IMR-90 (cell line): ENCODE data around the gene PRMT7. TPM values are rescaled to one million over a fixed set of nuclear protein-coding genes. Genes with fewer than 3 reads are reported as not detected.

Source experiments
- ATAC-seq: fragments of 200-7000 bp; cut with Tn5 transposase; 2 replicates; pipeline ENCODE4 v1.9.1; 2020; ENCODE audit warnings: low read depth, mild to moderate bottlenecking, moderate library complexity
- BruUV-seq: library from RNA; stranded (reverse); fragments of 400-500 nt; replicated peaks from 2 replicates; lab custom pipeline; 2021; lab: Mats Ljungman, UMichigan
- CTCF ChIA-PET: fragments of 300-600 bp; formaldehyde crosslinking; extraction: SDS; loops from one replicate; lab custom pipeline; 2021; ENCODE audit warnings: antibody characterized with exemption; lab: Yijun Ruan, JAX
- POLR2A ChIA-PET: fragments of 300-600 bp; sonication (Branson Sonifier 250); formaldehyde crosslinking; loops from one replicate; lab custom pipeline; 2022; ENCODE audit warnings: antibody characterized with exemption; ENCODE audit not compliant: unreplicated experiment; lab: Charles Lee
- DNase-seq: peaks from one replicate; pipeline ENCODE4 v3.0.0; 2013
- H2AFZ ChIP-seq: replicated peaks from 2 replicates; pipeline ENCODE3; 2013; ENCODE audit warnings: low read length, mild to moderate bottlenecking; ENCODE audit not compliant: poor library complexity
- H2AK5ac ChIP-seq: 2 replicates; pipeline ENCODE4 v1.6.1; 2013; ENCODE audit warnings: low read depth, low read length, inconsistent platforms
- H2AK9ac ChIP-seq: replicated peaks from 2 replicates; pipeline ENCODE3; 2013; ENCODE audit warnings: mild to moderate bottlenecking, low read depth, low read length, moderate library complexity; ENCODE audit not compliant: poor library complexity
- H2BK120ac ChIP-seq: 2 replicates; pipeline ENCODE4 v1.6.1; 2013; ENCODE audit warnings: low read depth, low read length, inconsistent platforms
- H2BK15ac ChIP-seq: 3 replicates; pipeline ENCODE4 v1.6.1; 2013; ENCODE audit warnings: low read depth, low read length, inconsistent platforms
- H2BK20ac ChIP-seq: 2 replicates; pipeline ENCODE4 v1.6.1; 2013; ENCODE audit warnings: low read depth, mild to moderate bottlenecking, inconsistent platforms, low read length, moderate library complexity
- H2BK5ac ChIP-seq: 2 replicates; pipeline ENCODE4 v1.6.1; 2013; ENCODE audit warnings: mild to moderate bottlenecking, low read depth, low read length, inconsistent platforms; ENCODE audit not compliant: poor library complexity, severe bottlenecking
- H3K14ac ChIP-seq: replicated peaks from 2 replicates; pipeline ENCODE4 v1.6.1; 2013; ENCODE audit warnings: low read depth, low read length, inconsistent platforms
- H3K18ac ChIP-seq: 2 replicates; pipeline ENCODE4 v1.6.1; 2013; ENCODE audit warnings: low read depth, low read length, control low read depth
- H3K23ac ChIP-seq: 2 replicates; pipeline ENCODE4 v1.6.1; 2013; ENCODE audit warnings: low read depth, low read length, inconsistent platforms
- H3K27ac ChIP-seq: 2 replicates; pipeline ENCODE4 v1.5.1; 2013; ENCODE audit warnings: mild to moderate bottlenecking, control low read depth, low read length; ENCODE audit not compliant: insufficient read depth
- H3K27me3 ChIP-seq: 2 replicates; pipeline ENCODE4 v1.6.1; 2013; ENCODE audit warnings: low read length; ENCODE audit not compliant: control insufficient read depth, insufficient read depth
- H3K36me3 ChIP-seq: 2 replicates; pipeline ENCODE4 v1.6.1; 2013; ENCODE audit warnings: low read length, mixed read lengths; ENCODE audit not compliant: control insufficient read depth, insufficient read depth
- H3K4ac ChIP-seq: 2 replicates; pipeline ENCODE4 v1.6.1; 2013; ENCODE audit warnings: low read depth, low read length, inconsistent platforms
- H3K4me1 ChIP-seq: 2 replicates; pipeline ENCODE4 v1.6.1; 2013; ENCODE audit warnings: low read length, mixed read lengths; ENCODE audit not compliant: control insufficient read depth, insufficient read depth
- H3K4me2 ChIP-seq: 2 replicates; pipeline ENCODE4 v1.6.1; 2013; ENCODE audit warnings: low read depth, mild to moderate bottlenecking, control low read depth, low read length, moderate library complexity
- H3K4me3 ChIP-seq: 2 replicates; pipeline ENCODE4 v1.5.1; 2013; ENCODE audit warnings: low read depth, mild to moderate bottlenecking, control low read depth, low read length, moderate library complexity; ENCODE audit not compliant: insufficient read depth
- H3K56ac ChIP-seq: 2 replicates; pipeline ENCODE4 v1.6.1; 2013; ENCODE audit warnings: low read length, inconsistent platforms; ENCODE audit not compliant: insufficient read depth; ENCODE audit errors: extremely low read depth
- H3K79me1 ChIP-seq, 2 experiments: 2 replicates each; pipeline ENCODE4 v1.6.1; 2013; ENCODE audit warnings: low read length in 2 of 2, inconsistent platforms in 1 of 2, low read depth in 1 of 2
- H3K9ac ChIP-seq: 2 replicates; pipeline ENCODE4 v1.6.1; 2013; ENCODE audit warnings: low read depth, low read length, control low read depth
- H3K9me1 ChIP-seq: 2 replicates; pipeline ENCODE4 v1.6.1; 2013; ENCODE audit warnings: low read length, inconsistent platforms; ENCODE audit not compliant: insufficient read depth
- H3K9me3 ChIP-seq: 2 replicates; pipeline ENCODE4 v1.6.1; 2013; ENCODE audit warnings: low read length; ENCODE audit not compliant: control insufficient read depth, insufficient read depth
- H4K20me1 ChIP-seq: 2 replicates; pipeline ENCODE4 v1.6.1; 2013; ENCODE audit warnings: low read length, inconsistent platforms; ENCODE audit not compliant: insufficient read depth
- H4K5ac ChIP-seq: 2 replicates; pipeline ENCODE4 v1.6.1; 2013; ENCODE audit warnings: mild to moderate bottlenecking, low read depth, low read length, control low read depth
- H4K8ac ChIP-seq, 2 experiments: 2 replicates each; pipeline ENCODE4 v1.6.1; 2013; ENCODE audit warnings: low read depth in 2 of 2, low read length in 2 of 2, control low read depth in 1 of 2, inconsistent platforms in 1 of 2
- H4K91ac ChIP-seq: 2 replicates; pipeline ENCODE4 v1.6.1; 2013; ENCODE audit warnings: low read depth, low read length, inconsistent platforms; ENCODE audit not compliant: insufficient read depth
- CHD1 ChIP-seq: IDR thresholded peaks from 2 replicates; pipeline ENCODE4 v1.6.1; 2012; ENCODE audit warnings: low read depth, low read length, improper control_type of control experiment
- FOS ChIP-seq: fragments of 150-350 bp; IDR thresholded peaks from 2 replicates; pipeline ENCODE4 v1.6.1; 2016; ENCODE audit warnings: low read depth, low read length
- MAZ ChIP-seq: IDR thresholded peaks from 2 replicates; pipeline ENCODE4 v1.6.1; 2012; ENCODE audit warnings: low read depth, mild to moderate bottlenecking, low read length, improper control_type of control experiment, moderate library complexity, borderline replicate concordance
- MXI1 ChIP-seq: IDR thresholded peaks from 2 replicates; pipeline ENCODE4 v1.6.1; 2012; ENCODE audit warnings: low read depth, mild to moderate bottlenecking, low read length, moderate library complexity, borderline replicate concordance
- SMC3 ChIP-seq: fragments of 150-350 bp; IDR thresholded peaks from 2 replicates; pipeline ENCODE4 v1.6.1; 2016; ENCODE audit warnings: low read depth, mild to moderate bottlenecking, antibody characterized with exemption, low read length, moderate library complexity
- WGBS, 2 experiments: methylation state at CpG; one replicate each; pipeline versions ENCODE4 v1.1.5 to v1.1.7; 2013; ENCODE audit warnings: missing lambda C conversion rate in 2 of 2; ENCODE audit not compliant: insufficient read length in 1 of 2; ENCODE audit errors: extremely low coverage in 2 of 2; 5-methylcytosine and 5-hydroxymethylcytosine counted together
- dilution Hi-C: fragments of 300-500 bp; cut with HindIII; formaldehyde crosslinking; loops from one replicate; pipeline ENCODE4 v1.14.3; 2018; ENCODE audit warnings: low sequenced_read_pairs; ENCODE audit not compliant: unreplicated experiment
- in situ Hi-C: fragments of 300-500 bp; cut with MboI; formaldehyde crosslinking; loops from 3 replicates; pipeline ENCODE4 v1.14.3; 2019; ENCODE audit warnings: low sequenced_read_pairs, inconsistent platforms, mixed read lengths
- intact Hi-C: fragments of 100-400 bp; cut with micrococcal nuclease; formaldehyde crosslinking; loops from 2 replicates; pipeline ENCODE4 v1.10.0; 2022
- polyA plus RNA-seq, 3 experiments: library from polyadenylated mRNA; depleted of rRNA; stranded (reverse); fragments of >200 nt; gene quantifications; 2 replicates each; pipeline ENCODE4 v1.2.3, GENCODE V29; 2012; ENCODE audit warnings: low replicate concordance in 1 of 3
- total RNA-seq: library from RNA; depleted of rRNA; stranded (reverse); fragments of >200 nt; gene quantifications from 2 replicates; pipeline ENCODE4 v1.2.3, GENCODE V29; 2012

The PRMT7 gene
- total and polyA plus RNA-seq, 2 of the 4 experiments (the other 2 are of a cell fraction) = 63.1 to 68.6 TPM

GRCh38 chr16:68373528-68374245 lies 62.9 kb downstream of the PRMT7 start:
- no peaks in the 10 kb centered on the region for H3K4me1 ChIP-seq
- H4K5ac ChIP-seq = no peak overlapping the region
- peaks cover 48% of the 10 kb centered on the region for H3K27me3 ChIP-seq
- no peak overlapping the region for H3K4ac ChIP-seq
- no peak overlapping the region for H2AK5ac ChIP-seq
- no peaks in the 10 kb centered on the region for H4K20me1 ChIP-seq
- H2BK15ac ChIP-seq = no peak overlapping the region
- no peak overlapping the region for H3K14ac ChIP-seq
- no peak overlapping the region for H3K56ac ChIP-seq
- intact Hi-C loops (no loop called here), dilution Hi-C loops (no loop called here), in situ Hi-C loops (no loop called here)
- no peak overlapping the region for H4K8ac ChIP-seq
- no peak overlapping the region for H3K4me3 ChIP-seq
- H2BK5ac ChIP-seq = no peak overlapping the region
- H3K79me1 ChIP-seq = no peaks in the 10 kb centered on the region
- H3K4me2 ChIP-seq = no peak overlapping the region
- DNase-seq (no peak), ATAC-seq (no peak)
- TF ChIP-seq CHD1 (no peak), MXI1 (no peak), MAZ (no peak), FOS (no peak), SMC3 (no peak)
- H3K9me3 ChIP-seq = no peaks in the 10 kb centered on the region
- no peak overlapping the region for H2AK9ac ChIP-seq
- H2BK20ac ChIP-seq = no peak overlapping the region
- ChIA-PET CTCF (interaction anchor here (0.7 kb wide), 1 partner anchor 9 kb away, joined by 3 read pairs; no protein-coding TSS in a partner anchor), POLR2A (no interaction called here)
- WGBS, 2 experiments = 60% methylated on average over 7 of the region's 18 CpGs; no CpG with 5 or more reads in 1 of the 2 experiments
- H3K9ac ChIP-seq = no peak overlapping the region
- no peak overlapping the region for H2AFZ ChIP-seq
- BruUV-seq = no TSS peak
- no peak overlapping the region for H3K23ac ChIP-seq
- no peaks in the 10 kb centered on the region for H3K36me3 ChIP-seq
- H3K9me1 ChIP-seq = no peaks in the 10 kb centered on the region
- no peak overlapping the region for H2BK120ac ChIP-seq
- H3K18ac ChIP-seq = no peak overlapping the region
- no peak overlapping the region for H3K27ac ChIP-seq
- no peak overlapping the region for H4K91ac ChIP-seq
